GM23338 (cell line): ENCODE measurements around the gene RNF19B. TPM values are rescaled to one million over a fixed set of nuclear protein-coding genes. Genes with fewer than 3 reads are reported as not detected.

Source experiments
- ATAC-seq: fragments of 200-7000 bp; cut with Tn5 transposase; 3 replicates; pipeline ENCODE4 v1.9.1; 2020
- DNase-seq: peaks from one replicate; pipeline ENCODE4 v3.0.0-alpha.2; 2015; ENCODE audit warnings: low spot score
- H2AFZ ChIP-seq: fragments of 200-600 bp; sonication (generic); 2 replicates; pipeline ENCODE4 v1.8.0; 2016; ENCODE audit warnings: antibody characterized with exemption, mild to moderate bottlenecking, moderate library complexity
- H3F3A ChIP-seq: fragments of 200-600 bp; sonication (generic); replicated peaks from 2 replicates; pipeline ENCODE4 v1.8.0; 2017; ENCODE audit warnings: antibody characterized with exemption, mixed run types, low read depth
- H3K27ac ChIP-seq: fragments of 200-600 bp; sonication (generic); 2 replicates; pipeline ENCODE4 v1.6.1; 2016; ENCODE audit warnings: low read depth
- H3K27me3 ChIP-seq: fragments of 200-600 bp; sonication (generic); 2 replicates; pipeline ENCODE4 v1.8.0; 2016; ENCODE audit warnings: mild to moderate bottlenecking, mixed run types, moderate library complexity; ENCODE audit not compliant: insufficient read depth
- H3K36me3 ChIP-seq: fragments of 200-600 bp; sonication (generic); 2 replicates; pipeline ENCODE4 v1.8.0; 2016; ENCODE audit warnings: mild to moderate bottlenecking; ENCODE audit not compliant: insufficient read depth
- H3K4me1 ChIP-seq: fragments of 200-600 bp; sonication (generic); 2 replicates; pipeline ENCODE4 v1.8.0; 2016; ENCODE audit warnings: mild to moderate bottlenecking, moderate library complexity; ENCODE audit not compliant: insufficient read depth
- H3K4me2 ChIP-seq: fragments of 200-600 bp; sonication (generic); 2 replicates; pipeline ENCODE4 v1.7.1; 2017; ENCODE audit warnings: mixed run types
- H3K4me3 ChIP-seq: fragments of 200-600 bp; sonication (generic); 2 replicates; pipeline ENCODE4 v1.6.1; 2016; ENCODE audit warnings: mixed run types
- H3K79me2 ChIP-seq: fragments of 200-600 bp; sonication (generic); replicated peaks from 2 replicates; pipeline ENCODE4 v1.8.0; 2017; ENCODE audit warnings: mild to moderate bottlenecking; ENCODE audit not compliant: insufficient read depth
- H3K9me2 ChIP-seq: fragments of 200-600 bp; sonication (generic); 2 replicates; pipeline ENCODE4 v1.8.0; 2017; ENCODE audit not compliant: insufficient read depth
- H4K20me1 ChIP-seq: fragments of 200-600 bp; sonication (generic); replicated peaks from 2 replicates; pipeline ENCODE4 v1.8.0; 2017; ENCODE audit warnings: mild to moderate bottlenecking; ENCODE audit not compliant: insufficient read depth
- H3K27ac Mint-ChIP-seq: 2 replicates; pipeline ENCODE4 v1.8.0; 2020; ENCODE audit warnings: inconsistent platforms, mild to moderate bottlenecking, moderate library complexity, mixed read lengths
- H3K27me3 Mint-ChIP-seq: 3 replicates; pipeline ENCODE4 v1.8.0; 2022; ENCODE audit warnings: low read depth, mild to moderate bottlenecking, moderate library complexity, mixed read lengths, inconsistent platforms; ENCODE audit not compliant: insufficient read depth, poor library complexity
- H3K36me3 Mint-ChIP-seq: 3 replicates; pipeline ENCODE4 v1.8.0; 2021; ENCODE audit warnings: low read depth, mild to moderate bottlenecking, inconsistent platforms, moderate library complexity, mixed read lengths
- H3K4me1 Mint-ChIP-seq: 3 replicates; pipeline ENCODE4 v1.8.0; 2020; ENCODE audit warnings: mild to moderate bottlenecking, inconsistent platforms, mixed read lengths
- H3K4me3 Mint-ChIP-seq: 3 replicates; pipeline ENCODE4 v1.8.0; 2021; ENCODE audit warnings: moderate library complexity, mild to moderate bottlenecking, inconsistent platforms, mixed read lengths
- H3K9me3 Mint-ChIP-seq: 3 replicates; pipeline ENCODE4 v1.8.0; 2020; ENCODE audit warnings: moderate library complexity, mild to moderate bottlenecking, inconsistent platforms, mixed read lengths
- CREB1 ChIP-seq: fragments of 250-450 bp; sonication (Bioruptor Pico); IDR thresholded peaks from 2 replicates; pipeline ENCODE4 v1.5.0; 2020; ENCODE audit warnings: low read depth, mild to moderate bottlenecking, moderate library complexity
- EZH2 ChIP-seq: fragments of 200-600 bp; sonication (generic); IDR thresholded peaks from one replicate; pipeline ENCODE4 v1.8.0; 2017; ENCODE audit warnings: antibody characterized with exemption, mild to moderate bottlenecking, low read depth; ENCODE audit not compliant: unreplicated experiment
- EZH2phosphoT487 ChIP-seq: fragments of 200-600 bp; sonication (generic); IDR thresholded peaks from one replicate; pipeline ENCODE4 v1.8.1; 2018; ENCODE audit warnings: antibody characterized with exemption; ENCODE audit not compliant: unreplicated experiment
- JUNB ChIP-seq: IDR thresholded peaks from one replicate; pipeline ENCODE4 v1.6.1; 2016; ENCODE audit warnings: antibody characterized with exemption; ENCODE audit not compliant: unreplicated experiment
- NANOG ChIP-seq: IDR thresholded peaks from 2 replicates; pipeline ENCODE4 v1.6.1; 2016; ENCODE audit warnings: antibody characterized with exemption, borderline replicate concordance
- POLR2AphosphoS5 ChIP-seq: IDR thresholded peaks from 2 replicates; pipeline ENCODE4 v1.6.1; 2016; ENCODE audit warnings: antibody characterized with exemption, low read depth
- REST ChIP-seq: IDR thresholded peaks from one replicate; pipeline ENCODE4 v1.6.1; 2018; ENCODE audit warnings: antibody characterized with exemption; ENCODE audit not compliant: unreplicated experiment
- STAT1 ChIP-seq: IDR thresholded peaks from one replicate; pipeline ENCODE4 v1.6.1; 2016; ENCODE audit warnings: antibody characterized with exemption; ENCODE audit not compliant: unreplicated experiment
- ZNF114 ChIP-seq: fragments of 250-450 bp; sonication (Bioruptor Pico); IDR thresholded peaks from 2 replicates; pipeline ENCODE4 v1.5.0; 2020; ENCODE audit warnings: mild to moderate bottlenecking, moderate library complexity
- ZNF331 ChIP-seq: fragments of 250-450 bp; sonication (Bioruptor Pico); IDR thresholded peaks from 2 replicates; pipeline ENCODE4 v1.5.0; 2020; ENCODE audit warnings: low read depth, mild to moderate bottlenecking, moderate library complexity
- polyA plus RNA-seq: library from polyadenylated mRNA; unstranded; fragments of >200 nt; fragmentation: Nextera tagmentation; extraction: Ambion mirVana; gene quantifications from 2 replicates; pipeline ENCODE4 v1.2.1, GENCODE V29; 2016
- total RNA-seq: library from RNA; depleted of rRNA; stranded (reverse); fragments of >200 nt; shearing (Covaris generic); gene quantifications from 2 replicates; pipeline ENCODE4 v1.2.3, GENCODE V29; 2014
- TF ChIP-seq, protein P1 (sequence below), 2 experiments: fragments of 200-600 bp in 1 of 2; sonication (generic) in 1 of 2; conservative IDR thresholded peaks; 2 replicates each; pipeline versions ENCODE4 v1.5.1 to v1.6.1; 2016 to 2017; ENCODE audit warnings: antibody characterized with exemption in 2 of 2, low read depth in 2 of 2, mild to moderate bottlenecking in 2 of 2, moderate library complexity in 1 of 2
- TF ChIP-seq, protein P2 (sequence below): fragments of 250-450 bp; sonication (Bioruptor Pico); IDR thresholded peaks from 2 replicates; pipeline ENCODE4 v1.5.0; 2020; ENCODE audit warnings: mild to moderate bottlenecking, moderate library complexity
- TF ChIP-seq, protein P3 (sequence below): IDR thresholded peaks from 2 replicates; pipeline ENCODE4 v1.6.1; 2016; ENCODE audit warnings: antibody characterized with exemption

Gene RNF19B
- total and polyA plus RNA-seq, 2 experiments from 2014 or later, result 2.9 to 11.9 TPM

DNA sequence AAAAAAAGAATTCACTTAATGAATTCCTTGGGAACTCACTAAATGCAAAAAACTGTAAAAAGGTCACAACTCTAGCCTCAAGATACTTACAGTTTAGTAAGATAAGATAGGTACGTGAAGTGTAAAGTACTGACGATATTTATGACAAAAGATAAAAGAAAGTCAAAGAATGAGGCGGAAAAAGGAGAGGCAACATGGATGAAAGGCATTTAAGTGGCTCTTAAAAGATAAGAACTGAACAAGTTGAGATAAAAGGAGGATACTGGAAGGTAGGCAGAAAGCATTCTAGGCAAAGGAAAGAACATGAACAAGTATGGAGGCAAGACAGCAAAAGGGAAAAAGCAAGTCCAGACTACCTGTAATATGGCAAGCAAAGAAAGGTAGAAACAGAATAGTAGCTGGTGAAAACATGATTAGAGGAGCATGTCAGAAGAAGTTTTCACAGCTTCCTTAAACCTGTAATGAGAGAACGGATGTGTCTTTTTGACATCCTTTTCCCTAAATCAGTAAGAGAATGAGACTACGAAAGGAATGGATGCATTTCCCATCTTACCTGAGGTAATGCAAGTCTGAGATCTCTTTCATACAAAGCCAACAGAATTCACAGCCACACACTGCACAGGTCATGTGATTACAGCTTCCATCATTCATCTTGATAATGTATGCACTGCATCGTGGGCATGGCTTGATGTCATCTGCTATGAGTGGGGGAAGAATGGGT lies 16.8 kb downstream of the RNF19B start:
- no peaks in the 10 kb centered on the region for H3K4me1 ChIP-seq
- H3K36me3 ChIP-seq, result 0 out of 2 replicates have a peak, but pooled peaks cover 6% of the 10 kb centered on the region
- Mint-ChIP-seq H3K27ac (no peak overlapping the region), H3K36me3 (peaks cover 25% of the 10 kb centered on the region), H3K9me3 (no peaks in the 10 kb centered on the region), H3K4me1 (no peaks in the 10 kb centered on the region), H3K27me3 (no peaks in the 10 kb centered on the region), H3K4me3 (no peak overlapping the region)
- no peaks in the 10 kb centered on the region for H3F3A ChIP-seq
- no peak for DNase-seq
- H2AFZ ChIP-seq, result no peak overlapping the region
- H3K4me2 ChIP-seq, result no peak overlapping the region
- H3K27ac ChIP-seq, result no peak overlapping the region
- no peak for ATAC-seq
- H3K4me3 ChIP-seq, result no peak overlapping the region
- no peaks in the 10 kb centered on the region for H3K27me3 ChIP-seq
- no peaks in the 10 kb centered on the region for H3K9me2 ChIP-seq
- 0 out of 2 replicates have a peak, but pooled peaks cover 3% of the 10 kb centered on the region for H4K20me1 ChIP-seq
- TF ChIP-seq POLR2AphosphoS5, result no peak
- TF ChIP-seq, protein P1, sequence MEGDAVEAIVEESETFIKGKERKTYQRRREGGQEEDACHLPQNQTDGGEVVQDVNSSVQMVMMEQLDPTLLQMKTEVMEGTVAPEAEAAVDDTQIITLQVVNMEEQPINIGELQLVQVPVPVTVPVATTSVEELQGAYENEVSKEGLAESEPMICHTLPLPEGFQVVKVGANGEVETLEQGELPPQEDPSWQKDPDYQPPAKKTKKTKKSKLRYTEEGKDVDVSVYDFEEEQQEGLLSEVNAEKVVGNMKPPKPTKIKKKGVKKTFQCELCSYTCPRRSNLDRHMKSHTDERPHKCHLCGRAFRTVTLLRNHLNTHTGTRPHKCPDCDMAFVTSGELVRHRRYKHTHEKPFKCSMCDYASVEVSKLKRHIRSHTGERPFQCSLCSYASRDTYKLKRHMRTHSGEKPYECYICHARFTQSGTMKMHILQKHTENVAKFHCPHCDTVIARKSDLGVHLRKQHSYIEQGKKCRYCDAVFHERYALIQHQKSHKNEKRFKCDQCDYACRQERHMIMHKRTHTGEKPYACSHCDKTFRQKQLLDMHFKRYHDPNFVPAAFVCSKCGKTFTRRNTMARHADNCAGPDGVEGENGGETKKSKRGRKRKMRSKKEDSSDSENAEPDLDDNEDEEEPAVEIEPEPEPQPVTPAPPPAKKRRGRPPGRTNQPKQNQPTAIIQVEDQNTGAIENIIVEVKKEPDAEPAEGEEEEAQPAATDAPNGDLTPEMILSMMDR (conservative IDR thresholded peaks at IDR 0.05; ENCODE audit: low read depth in 2 of 2), result no peak
- TF ChIP-seq, protein P2, sequence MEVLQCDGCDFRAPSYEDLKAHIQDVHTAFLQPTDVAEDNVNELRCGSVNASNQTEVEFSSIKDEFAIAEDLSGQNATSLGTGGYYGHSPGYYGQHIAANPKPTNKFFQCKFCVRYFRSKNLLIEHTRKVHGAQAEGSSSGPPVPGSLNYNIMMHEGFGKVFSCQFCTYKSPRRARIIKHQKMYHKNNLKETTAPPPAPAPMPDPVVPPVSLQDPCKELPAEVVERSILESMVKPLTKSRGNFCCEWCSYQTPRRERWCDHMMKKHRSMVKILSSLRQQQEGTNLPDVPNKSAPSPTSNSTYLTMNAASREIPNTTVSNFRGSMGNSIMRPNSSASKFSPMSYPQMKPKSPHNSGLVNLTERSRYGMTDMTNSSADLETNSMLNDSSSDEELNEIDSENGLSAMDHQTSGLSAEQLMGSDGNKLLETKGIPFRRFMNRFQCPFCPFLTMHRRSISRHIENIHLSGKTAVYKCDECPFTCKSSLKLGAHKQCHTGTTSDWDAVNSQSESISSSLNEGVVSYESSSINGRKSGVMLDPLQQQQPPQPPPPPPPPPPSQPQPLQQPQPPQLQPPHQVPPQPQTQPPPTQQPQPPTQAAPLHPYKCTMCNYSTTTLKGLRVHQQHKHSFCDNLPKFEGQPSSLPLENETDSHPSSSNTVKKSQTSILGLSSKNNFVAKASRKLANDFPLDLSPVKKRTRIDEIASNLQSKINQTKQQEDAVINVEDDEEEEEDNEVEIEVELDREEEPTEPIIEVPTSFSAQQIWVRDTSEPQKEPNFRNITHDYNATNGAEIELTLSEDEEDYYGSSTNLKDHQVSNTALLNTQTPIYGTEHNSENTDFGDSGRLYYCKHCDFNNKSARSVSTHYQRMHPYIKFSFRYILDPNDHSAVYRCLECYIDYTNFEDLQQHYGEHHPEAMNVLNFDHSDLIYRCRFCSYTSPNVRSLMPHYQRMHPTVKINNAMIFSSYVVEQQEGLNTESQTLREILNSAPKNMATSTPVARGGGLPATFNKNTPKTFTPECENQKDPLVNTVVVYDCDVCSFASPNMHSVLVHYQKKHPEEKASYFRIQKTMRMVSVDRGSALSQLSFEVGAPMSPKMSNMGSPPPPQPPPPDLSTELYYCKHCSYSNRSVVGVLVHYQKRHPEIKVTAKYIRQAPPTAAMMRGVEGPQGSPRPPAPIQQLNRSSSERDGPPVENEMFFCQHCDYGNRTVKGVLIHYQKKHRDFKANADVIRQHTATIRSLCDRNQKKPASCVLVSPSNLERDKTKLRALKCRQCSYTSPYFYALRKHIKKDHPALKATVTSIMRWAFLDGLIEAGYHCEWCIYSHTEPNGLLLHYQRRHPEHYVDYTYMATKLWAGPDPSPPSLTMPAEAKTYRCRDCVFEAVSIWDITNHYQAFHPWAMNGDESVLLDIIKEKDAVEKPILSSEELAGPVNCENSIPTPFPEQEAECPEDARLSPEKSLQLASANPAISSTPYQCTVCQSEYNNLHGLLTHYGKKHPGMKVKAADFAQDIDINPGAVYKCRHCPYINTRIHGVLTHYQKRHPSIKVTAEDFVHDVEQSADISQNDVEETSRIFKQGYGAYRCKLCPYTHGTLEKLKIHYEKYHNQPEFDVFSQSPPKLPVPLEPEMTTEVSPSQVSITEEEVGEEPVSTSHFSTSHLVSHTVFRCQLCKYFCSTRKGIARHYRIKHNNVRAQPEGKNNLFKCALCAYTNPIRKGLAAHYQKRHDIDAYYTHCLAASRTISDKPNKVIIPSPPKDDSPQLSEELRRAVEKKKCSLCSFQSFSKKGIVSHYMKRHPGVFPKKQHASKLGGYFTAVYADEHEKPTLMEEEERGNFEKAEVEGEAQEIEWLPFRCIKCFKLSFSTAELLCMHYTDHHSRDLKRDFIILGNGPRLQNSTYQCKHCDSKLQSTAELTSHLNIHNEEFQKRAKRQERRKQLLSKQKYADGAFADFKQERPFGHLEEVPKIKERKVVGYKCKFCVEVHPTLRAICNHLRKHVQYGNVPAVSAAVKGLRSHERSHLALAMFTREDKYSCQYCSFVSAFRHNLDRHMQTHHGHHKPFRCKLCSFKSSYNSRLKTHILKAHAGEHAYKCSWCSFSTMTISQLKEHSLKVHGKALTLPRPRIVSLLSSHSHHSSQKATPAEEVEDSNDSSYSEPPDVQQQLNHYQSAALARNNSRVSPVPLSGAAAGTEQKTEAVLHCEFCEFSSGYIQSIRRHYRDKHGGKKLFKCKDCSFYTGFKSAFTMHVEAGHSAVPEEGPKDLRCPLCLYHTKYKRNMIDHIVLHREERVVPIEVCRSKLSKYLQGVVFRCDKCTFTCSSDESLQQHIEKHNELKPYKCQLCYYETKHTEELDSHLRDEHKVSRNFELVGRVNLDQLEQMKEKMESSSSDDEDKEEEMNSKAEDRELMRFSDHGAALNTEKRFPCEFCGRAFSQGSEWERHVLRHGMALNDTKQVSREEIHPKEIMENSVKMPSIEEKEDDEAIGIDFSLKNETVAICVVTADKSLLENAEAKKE (CRISPR knock-in tag), result no peak
- TF ChIP-seq ZNF331 (CRISPR knock-in tag), result no peak
- TF ChIP-seq EZH2phosphoT487, result no peak
- no peak for TF ChIP-seq REST
- TF ChIP-seq EZH2, result no peak
- no peak for TF ChIP-seq ZNF114 (CRISPR knock-in tag)
- no peak for TF ChIP-seq NANOG
- no peak for TF ChIP-seq CREB1 (CRISPR knock-in tag)
- TF ChIP-seq JUNB, result no peak
- TF ChIP-seq, protein P3, sequence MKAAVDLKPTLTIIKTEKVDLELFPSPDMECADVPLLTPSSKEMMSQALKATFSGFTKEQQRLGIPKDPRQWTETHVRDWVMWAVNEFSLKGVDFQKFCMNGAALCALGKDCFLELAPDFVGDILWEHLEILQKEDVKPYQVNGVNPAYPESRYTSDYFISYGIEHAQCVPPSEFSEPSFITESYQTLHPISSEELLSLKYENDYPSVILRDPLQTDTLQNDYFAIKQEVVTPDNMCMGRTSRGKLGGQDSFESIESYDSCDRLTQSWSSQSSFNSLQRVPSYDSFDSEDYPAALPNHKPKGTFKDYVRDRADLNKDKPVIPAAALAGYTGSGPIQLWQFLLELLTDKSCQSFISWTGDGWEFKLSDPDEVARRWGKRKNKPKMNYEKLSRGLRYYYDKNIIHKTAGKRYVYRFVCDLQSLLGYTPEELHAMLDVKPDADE, result no peak
- no peak for TF ChIP-seq STAT1
- peaks cover 3% of the 10 kb centered on the region; the same call in 1 of the 2 replicates for H3K79me2 ChIP-seq
